Keratinocyte (primary cell): Measurements from ENCODE around the gene METTL25B.

ENCODE experiments used
- EZH2 ChIP-seq: IDR thresholded peaks from one replicate; pipeline ENCODE4 v1.6.1; 2012; ENCODE audit warnings: inconsistent platforms, mild to moderate bottlenecking, low read length, moderate library complexity
- TF ChIP-seq, protein P1 (sequence below), 3 experiments: IDR thresholded peaks in 1 of 3; conservative IDR thresholded peaks in 1 of 3; optimal IDR thresholded peaks in 1 of 3; 2 replicates in 2 of 3; 3 replicates in 1 of 3; pipeline versions ENCODE3 to v1.5.1; 2011; ENCODE audit warnings: low read length in 3 of 3, mild to moderate bottlenecking in 3 of 3, moderate library complexity in 2 of 3, control low read depth in 1 of 3, inconsistent platforms in 1 of 3; ENCODE audit not compliant: insufficient read depth in 2 of 3; ENCODE audit errors: extremely low read depth in 1 of 3

DNA sequence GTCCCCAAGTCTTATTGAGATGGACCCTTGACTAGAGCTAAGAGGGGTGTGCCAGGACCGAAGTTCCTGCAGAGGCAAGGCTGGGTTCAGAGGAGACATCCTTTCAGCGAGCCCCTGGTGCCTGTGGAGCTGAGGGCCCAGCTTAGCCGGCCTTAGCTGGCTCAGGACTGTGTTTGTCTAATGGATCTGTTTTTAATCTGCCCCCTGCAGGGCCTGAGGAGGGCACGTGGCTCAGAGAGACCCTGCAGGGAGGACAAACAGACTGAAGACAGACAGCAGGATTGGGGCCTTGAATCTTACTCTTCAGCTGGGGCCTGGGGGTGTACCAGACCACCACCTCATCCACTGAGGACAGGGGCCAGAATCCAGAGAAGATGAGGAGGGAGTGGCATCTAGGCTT, 24.5 kb upstream of the METTL25B start:
- no peak for TF ChIP-seq EZH2
- TF ChIP-seq, protein P1, sequence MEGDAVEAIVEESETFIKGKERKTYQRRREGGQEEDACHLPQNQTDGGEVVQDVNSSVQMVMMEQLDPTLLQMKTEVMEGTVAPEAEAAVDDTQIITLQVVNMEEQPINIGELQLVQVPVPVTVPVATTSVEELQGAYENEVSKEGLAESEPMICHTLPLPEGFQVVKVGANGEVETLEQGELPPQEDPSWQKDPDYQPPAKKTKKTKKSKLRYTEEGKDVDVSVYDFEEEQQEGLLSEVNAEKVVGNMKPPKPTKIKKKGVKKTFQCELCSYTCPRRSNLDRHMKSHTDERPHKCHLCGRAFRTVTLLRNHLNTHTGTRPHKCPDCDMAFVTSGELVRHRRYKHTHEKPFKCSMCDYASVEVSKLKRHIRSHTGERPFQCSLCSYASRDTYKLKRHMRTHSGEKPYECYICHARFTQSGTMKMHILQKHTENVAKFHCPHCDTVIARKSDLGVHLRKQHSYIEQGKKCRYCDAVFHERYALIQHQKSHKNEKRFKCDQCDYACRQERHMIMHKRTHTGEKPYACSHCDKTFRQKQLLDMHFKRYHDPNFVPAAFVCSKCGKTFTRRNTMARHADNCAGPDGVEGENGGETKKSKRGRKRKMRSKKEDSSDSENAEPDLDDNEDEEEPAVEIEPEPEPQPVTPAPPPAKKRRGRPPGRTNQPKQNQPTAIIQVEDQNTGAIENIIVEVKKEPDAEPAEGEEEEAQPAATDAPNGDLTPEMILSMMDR (optimal IDR thresholded peaks at IDR 0.05 in 1 of 3, IDR thresholded peaks at IDR 0.05 in 1 of 3, conservative IDR thresholded peaks at IDR 0.05 in 1 of 3; ENCODE audit: extremely low read depth in 1 of 3, insufficient read depth in 2 of 3, low read length in 3 of 3): no peak
